Fibroblast of lung (primary cell): ENCODE measurements around the gene INPPL1.

Experiments
- EZH2 ChIP-seq: IDR thresholded peaks from 2 replicates; pipeline ENCODE4 v1.5.1; 2012; ENCODE audit warnings: low read length, control low read depth, mild to moderate bottlenecking; ENCODE audit errors: missing control alignments
- TF ChIP-seq, protein P1 (sequence below), 2 donors: IDR thresholded peaks in 1 of 2; conservative IDR thresholded peaks in 1 of 2; 1 replicate in 1 of 2; 2 replicates in 1 of 2; pipeline ENCODE4 v1.5.1; 2011 to 2012; ENCODE audit warnings: low read length in 2 of 2, control low read depth in 1 of 2, inconsistent platforms in 1 of 2, low read depth in 1 of 2, mild to moderate bottlenecking in 1 of 2

GRCh38 chr11:72229925-72230763 lies 5.6 kb downstream of the INPPL1 start:
- TF ChIP-seq, protein P1, sequence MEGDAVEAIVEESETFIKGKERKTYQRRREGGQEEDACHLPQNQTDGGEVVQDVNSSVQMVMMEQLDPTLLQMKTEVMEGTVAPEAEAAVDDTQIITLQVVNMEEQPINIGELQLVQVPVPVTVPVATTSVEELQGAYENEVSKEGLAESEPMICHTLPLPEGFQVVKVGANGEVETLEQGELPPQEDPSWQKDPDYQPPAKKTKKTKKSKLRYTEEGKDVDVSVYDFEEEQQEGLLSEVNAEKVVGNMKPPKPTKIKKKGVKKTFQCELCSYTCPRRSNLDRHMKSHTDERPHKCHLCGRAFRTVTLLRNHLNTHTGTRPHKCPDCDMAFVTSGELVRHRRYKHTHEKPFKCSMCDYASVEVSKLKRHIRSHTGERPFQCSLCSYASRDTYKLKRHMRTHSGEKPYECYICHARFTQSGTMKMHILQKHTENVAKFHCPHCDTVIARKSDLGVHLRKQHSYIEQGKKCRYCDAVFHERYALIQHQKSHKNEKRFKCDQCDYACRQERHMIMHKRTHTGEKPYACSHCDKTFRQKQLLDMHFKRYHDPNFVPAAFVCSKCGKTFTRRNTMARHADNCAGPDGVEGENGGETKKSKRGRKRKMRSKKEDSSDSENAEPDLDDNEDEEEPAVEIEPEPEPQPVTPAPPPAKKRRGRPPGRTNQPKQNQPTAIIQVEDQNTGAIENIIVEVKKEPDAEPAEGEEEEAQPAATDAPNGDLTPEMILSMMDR (conservative IDR thresholded peaks at IDR 0.05 in 1 of 2, IDR thresholded peaks at IDR 0.05 in 1 of 2; ENCODE audit: low read depth in 1 of 2, low read length in 2 of 2): no peak
- TF ChIP-seq EZH2: no peak
